BJ (cell line): ENCODE results near the gene UGT1A9. TPM values are rescaled to one million over a fixed set of nuclear protein-coding genes. Genes with fewer than 3 reads are reported as not detected.

Experiments
- CTCF ChIA-PET: fragments of 350-600 bp; formaldehyde crosslinking; extraction: SDS; loops from one replicate; lab custom pipeline; 2021; ENCODE audit warnings: antibody characterized with exemption, inconsistent platforms; lab: Yijun Ruan, JAX
- POLR2A ChIA-PET: fragments of 300-600 bp; sonication (Branson Sonifier 250); formaldehyde crosslinking; extraction: SDS; loops from one replicate; lab custom pipeline; 2021; ENCODE audit warnings: antibody characterized with exemption; lab: Charles Lee
- DNase-seq: peaks from one replicate; pipeline ENCODE4 v3.0.0-alpha.2; 2011; ENCODE audit warnings: low read depth
- H3K27me3 ChIP-seq: 2 replicates; pipeline ENCODE4 v1.6.0; 2011; ENCODE audit warnings: low read length; ENCODE audit not compliant: control insufficient read depth, insufficient read depth
- H3K36me3 ChIP-seq: 2 replicates; pipeline ENCODE4 v1.5.1; 2011; ENCODE audit warnings: low read length; ENCODE audit not compliant: control insufficient read depth, insufficient read depth
- H3K4me3 ChIP-seq: 2 replicates; pipeline ENCODE4 v1.5.1; 2011; ENCODE audit warnings: low read depth, mild to moderate bottlenecking, control low read depth, low read length
- polyA plus RNA-seq: library from polyadenylated mRNA; depleted of rRNA; stranded (reverse); fragments of >200 nt; gene quantifications from 2 replicates; pipeline ENCODE4 v1.2.3, GENCODE V29; 2011
- TF ChIP-seq, protein P1 (sequence below): IDR thresholded peaks from 2 replicates; pipeline ENCODE4 v1.5.1; 2011; ENCODE audit warnings: low read depth, mild to moderate bottlenecking, control low read depth, inconsistent platforms, low read length, moderate library complexity; ENCODE audit not compliant: insufficient read depth

The UGT1A9 gene
- polyA plus RNA-seq, 1 experiment: not detected

DNA sequence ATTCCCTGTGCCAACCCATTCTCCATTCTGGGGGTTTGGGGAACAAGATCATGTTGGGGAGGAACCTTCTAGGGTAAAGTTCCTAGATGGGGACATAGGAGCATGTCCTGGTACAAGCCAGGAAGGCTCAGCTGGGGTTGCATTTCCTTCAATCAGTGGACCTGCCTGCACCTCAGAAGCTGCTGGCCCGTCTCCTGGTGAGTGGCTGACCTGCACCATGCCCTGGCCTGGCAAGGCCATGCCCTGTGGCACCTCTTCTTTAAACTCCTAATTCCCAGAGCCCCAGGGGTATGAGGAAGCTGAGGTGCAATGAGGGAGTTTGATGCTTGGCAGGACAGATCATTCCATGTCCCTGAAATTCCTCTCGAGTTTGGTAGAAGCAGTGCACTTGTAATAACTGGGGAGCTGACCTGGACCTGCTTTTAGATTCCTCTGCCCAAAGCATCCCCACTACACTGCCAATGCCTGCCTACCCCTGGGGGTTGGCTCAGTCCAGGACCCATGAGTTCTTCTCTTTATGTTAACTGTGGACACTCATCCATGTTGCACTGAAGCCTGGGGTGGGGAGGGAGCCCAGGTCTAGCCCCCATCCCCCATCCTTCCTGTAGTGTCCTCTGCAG lies 131.7 kb downstream of the UGT1A9 start:
- Histone ChIP-seq H3K4me3 (no peak overlapping the region), H3K36me3 (no peaks in the 10 kb centered on the region), H3K27me3 (peaks cover under 1% of the 10 kb centered on the region; the same call in 1 of the 2 replicates)
- ChIA-PET CTCF (no interaction called here), POLR2A (no interaction called here)
- TF ChIP-seq, protein P1, sequence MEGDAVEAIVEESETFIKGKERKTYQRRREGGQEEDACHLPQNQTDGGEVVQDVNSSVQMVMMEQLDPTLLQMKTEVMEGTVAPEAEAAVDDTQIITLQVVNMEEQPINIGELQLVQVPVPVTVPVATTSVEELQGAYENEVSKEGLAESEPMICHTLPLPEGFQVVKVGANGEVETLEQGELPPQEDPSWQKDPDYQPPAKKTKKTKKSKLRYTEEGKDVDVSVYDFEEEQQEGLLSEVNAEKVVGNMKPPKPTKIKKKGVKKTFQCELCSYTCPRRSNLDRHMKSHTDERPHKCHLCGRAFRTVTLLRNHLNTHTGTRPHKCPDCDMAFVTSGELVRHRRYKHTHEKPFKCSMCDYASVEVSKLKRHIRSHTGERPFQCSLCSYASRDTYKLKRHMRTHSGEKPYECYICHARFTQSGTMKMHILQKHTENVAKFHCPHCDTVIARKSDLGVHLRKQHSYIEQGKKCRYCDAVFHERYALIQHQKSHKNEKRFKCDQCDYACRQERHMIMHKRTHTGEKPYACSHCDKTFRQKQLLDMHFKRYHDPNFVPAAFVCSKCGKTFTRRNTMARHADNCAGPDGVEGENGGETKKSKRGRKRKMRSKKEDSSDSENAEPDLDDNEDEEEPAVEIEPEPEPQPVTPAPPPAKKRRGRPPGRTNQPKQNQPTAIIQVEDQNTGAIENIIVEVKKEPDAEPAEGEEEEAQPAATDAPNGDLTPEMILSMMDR: no peak
- no peak for DNase-seq

DNA sequence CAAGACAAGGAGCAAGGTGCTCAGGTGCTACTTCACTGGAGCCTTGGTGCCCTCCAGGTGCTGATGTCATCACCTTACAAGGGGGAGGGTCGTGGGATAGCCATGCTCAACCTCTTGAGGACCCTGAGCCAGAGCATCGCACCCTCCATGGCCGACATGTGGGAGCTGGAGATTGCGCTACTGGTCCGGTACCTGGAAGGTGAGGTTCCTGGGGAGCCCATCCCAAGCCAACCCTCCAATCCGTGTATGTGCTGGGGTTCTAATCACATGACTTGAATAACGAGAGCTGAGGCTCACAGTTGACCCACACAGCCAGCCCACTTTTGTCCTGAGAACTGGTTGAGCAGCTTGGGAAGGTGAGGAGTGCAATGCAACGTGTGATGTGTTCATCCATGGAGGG lies 132.3 kb downstream of the UGT1A9 start:
- peaks cover 2% of the 10 kb centered on the region; the same call in 1 of the 2 replicates for H3K27me3 ChIP-seq
- CTCF ChIA-PET: no interaction called here
- TF ChIP-seq, protein P1: no peak
- POLR2A ChIA-PET: no interaction called here
- H3K36me3 ChIP-seq: no peaks in the 10 kb centered on the region
- DNase-seq: no peak
- H3K4me3 ChIP-seq: no peak overlapping the region

DNA sequence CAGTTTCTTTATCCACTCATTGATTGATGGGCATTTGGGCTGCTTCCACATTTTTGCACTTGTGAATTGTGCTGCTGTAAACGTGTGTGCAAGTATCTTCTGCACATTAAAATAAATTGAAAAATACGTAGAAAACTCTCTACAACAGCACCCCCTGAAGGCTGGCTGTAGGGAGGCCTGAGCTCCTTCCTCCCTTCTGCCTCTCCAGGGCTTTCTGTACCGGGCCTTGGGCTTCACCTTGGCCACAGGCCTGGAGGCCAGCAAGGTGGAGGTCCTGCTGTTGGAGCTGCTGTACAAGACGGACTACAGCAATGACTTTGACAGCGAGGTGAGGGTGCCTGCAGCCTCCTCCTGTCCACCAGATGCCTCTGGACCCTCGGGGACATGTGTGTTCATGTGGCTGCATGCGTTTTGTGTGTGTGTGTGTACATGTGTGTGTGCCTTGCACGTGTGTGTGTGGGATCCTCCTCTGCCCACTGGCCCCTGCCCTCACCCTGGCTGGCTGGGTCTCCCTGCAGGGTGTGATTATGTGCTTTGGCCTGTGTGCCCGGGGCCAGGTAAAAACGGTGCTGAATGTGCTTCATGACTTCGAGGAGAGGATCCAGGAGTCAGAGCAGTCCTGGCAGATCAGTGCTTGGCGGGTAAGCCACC lies 135.6 kb downstream of the UGT1A9 start:
- Histone ChIP-seq H3K36me3 (no peaks in the 10 kb centered on the region), H3K4me3 (no peak overlapping the region), H3K27me3 (peaks cover 3% of the 10 kb centered on the region; the same call in 1 of the 2 replicates)
- TF ChIP-seq, protein P1: no peak
- ChIA-PET CTCF (no interaction called here), POLR2A (no interaction called here)
- no peak for DNase-seq

DNA sequence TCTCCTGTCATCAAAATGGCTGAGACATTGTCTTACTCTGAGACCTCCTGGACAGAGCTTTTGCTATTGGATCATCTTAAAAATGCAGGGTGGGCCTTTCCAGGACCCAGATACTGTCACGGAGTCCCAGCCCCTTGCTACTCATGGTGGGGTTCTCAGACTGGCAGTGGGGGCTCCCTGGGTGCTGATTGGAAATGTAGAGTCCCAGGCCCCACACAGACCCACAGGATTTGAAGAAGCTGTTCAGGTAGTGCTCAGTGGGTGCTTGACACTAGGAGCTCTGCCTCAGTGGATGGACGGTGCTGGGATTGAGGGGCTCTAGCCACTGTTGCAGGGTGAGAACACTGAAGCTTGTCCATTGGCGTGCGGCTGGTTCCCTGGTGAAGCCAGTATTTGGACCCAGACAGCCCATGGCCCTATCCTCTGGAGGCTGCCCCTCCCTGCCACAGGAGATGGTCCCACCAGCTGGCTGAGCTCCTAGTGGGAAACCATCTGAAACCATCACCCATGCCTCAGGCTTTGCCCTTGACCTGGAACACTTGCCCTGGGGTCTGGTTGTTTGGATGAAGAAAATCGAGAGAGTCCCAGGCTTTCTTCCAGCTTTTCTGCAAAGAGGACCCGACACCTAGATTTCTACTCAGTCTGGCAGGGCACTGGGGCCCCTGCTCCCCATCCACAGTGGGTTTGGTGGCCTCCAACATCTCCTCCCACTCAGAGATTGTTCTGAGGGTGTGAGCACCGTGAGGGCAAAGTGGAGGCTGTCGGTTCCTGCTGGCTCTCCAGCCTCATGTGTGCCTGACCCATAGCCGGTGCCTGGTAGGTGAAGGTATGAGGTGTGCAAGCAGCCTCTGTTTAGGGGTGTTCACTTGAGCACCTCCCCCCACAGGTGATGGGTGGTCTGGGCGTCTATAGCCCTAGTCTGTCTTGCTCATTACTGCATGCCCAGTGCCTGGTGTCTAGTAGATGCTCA lies 136.6 kb downstream of the UGT1A9 start:
- CTCF ChIA-PET: interaction anchor here (1.3 kb wide), 1 partner anchor 31 kb away, joined by 3 read pairs; no protein-coding TSS in a partner anchor
- POLR2A ChIA-PET: no interaction called here
- TF ChIP-seq, protein P1: no peak
- peaks cover 4% of the 10 kb centered on the region; the same call in 1 of the 2 replicates for H3K27me3 ChIP-seq
- DNase-seq: no peak
- H3K4me3 ChIP-seq: no peak overlapping the region
- H3K36me3 ChIP-seq: no peaks in the 10 kb centered on the region

DNA sequence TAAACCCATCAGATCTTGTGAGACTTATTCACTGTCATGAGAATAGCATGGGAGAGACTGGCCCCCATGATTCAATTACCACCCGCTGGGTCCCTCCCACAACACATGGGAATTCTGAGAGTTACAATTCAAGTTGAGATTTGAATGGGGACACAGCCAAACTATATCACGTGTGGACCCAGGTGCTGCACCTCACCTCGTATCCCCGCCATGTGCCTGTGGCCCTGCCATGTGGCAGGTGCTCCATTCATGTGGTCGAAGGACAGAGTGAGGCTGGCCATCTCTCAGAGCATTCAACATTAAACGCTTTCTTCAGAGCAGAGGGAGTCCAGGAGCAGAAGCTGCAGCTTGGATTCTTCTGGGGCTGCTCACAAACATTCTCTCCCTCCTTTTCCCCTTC lies 138.7 kb downstream of the UGT1A9 start:
- Histone ChIP-seq H3K27me3 (peaks cover 4% of the 10 kb centered on the region; the same call in 1 of the 2 replicates), H3K4me3 (no peak overlapping the region), H3K36me3 (no peaks in the 10 kb centered on the region)
- ChIA-PET CTCF (no interaction called here), POLR2A (no interaction called here)
- TF ChIP-seq, protein P1: no peak
- no peak for DNase-seq
